ENCODE data around the gene IGLON5. TPM values are rescaled to one million over a fixed set of nuclear protein-coding genes. Genes with fewer than 3 reads are reported as not detected.

IGLON5 gene
- total RNA-seq, 1 experiment from 2014 or later: 41.2 TPM

GRCh38 chr19:51345076-51345620 is 33.7 kb downstream of the IGLON5 start (continued):
- TF ChIP-seq, protein P1, sequence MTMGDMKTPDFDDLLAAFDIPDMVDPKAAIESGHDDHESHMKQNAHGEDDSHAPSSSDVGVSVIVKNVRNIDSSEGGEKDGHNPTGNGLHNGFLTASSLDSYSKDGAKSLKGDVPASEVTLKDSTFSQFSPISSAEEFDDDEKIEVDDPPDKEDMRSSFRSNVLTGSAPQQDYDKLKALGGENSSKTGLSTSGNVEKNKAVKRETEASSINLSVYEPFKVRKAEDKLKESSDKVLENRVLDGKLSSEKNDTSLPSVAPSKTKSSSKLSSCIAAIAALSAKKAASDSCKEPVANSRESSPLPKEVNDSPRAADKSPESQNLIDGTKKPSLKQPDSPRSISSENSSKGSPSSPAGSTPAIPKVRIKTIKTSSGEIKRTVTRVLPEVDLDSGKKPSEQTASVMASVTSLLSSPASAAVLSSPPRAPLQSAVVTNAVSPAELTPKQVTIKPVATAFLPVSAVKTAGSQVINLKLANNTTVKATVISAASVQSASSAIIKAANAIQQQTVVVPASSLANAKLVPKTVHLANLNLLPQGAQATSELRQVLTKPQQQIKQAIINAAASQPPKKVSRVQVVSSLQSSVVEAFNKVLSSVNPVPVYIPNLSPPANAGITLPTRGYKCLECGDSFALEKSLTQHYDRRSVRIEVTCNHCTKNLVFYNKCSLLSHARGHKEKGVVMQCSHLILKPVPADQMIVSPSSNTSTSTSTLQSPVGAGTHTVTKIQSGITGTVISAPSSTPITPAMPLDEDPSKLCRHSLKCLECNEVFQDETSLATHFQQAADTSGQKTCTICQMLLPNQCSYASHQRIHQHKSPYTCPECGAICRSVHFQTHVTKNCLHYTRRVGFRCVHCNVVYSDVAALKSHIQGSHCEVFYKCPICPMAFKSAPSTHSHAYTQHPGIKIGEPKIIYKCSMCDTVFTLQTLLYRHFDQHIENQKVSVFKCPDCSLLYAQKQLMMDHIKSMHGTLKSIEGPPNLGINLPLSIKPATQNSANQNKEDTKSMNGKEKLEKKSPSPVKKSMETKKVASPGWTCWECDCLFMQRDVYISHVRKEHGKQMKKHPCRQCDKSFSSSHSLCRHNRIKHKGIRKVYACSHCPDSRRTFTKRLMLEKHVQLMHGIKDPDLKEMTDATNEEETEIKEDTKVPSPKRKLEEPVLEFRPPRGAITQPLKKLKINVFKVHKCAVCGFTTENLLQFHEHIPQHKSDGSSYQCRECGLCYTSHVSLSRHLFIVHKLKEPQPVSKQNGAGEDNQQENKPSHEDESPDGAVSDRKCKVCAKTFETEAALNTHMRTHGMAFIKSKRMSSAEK (CRISPR knock-in tag; IDR thresholded peaks at IDR 0.05; ENCODE audit: borderline replicate concordance): no peak
- TF ChIP-seq USF2 (CRISPR knock-in tag; IDR thresholded peaks at IDR 0.05) (no peak), ATF1 (CRISPR knock-in tag; IDR thresholded peaks at IDR 0.05) (no peak), TEAD1 (CRISPR knock-in tag; IDR thresholded peaks at IDR 0.05) (no peak), NFE2L1 (CRISPR knock-in tag; IDR thresholded peaks at IDR 0.05) (no peak), ZNF219 (CRISPR knock-in tag; IDR thresholded peaks at IDR 0.05; ENCODE audit: borderline replicate concordance) (no peak), NFATC4 (CRISPR knock-in tag; IDR thresholded peaks at IDR 0.05) (no peak), GRHL2 (CRISPR knock-in tag; IDR thresholded peaks at IDR 0.05; ENCODE audit: insufficient replicate concordance, severe bottlenecking) (no peak), PRRX2 (CRISPR knock-in tag; IDR thresholded peaks at IDR 0.05) (no peak), ZNF232 (CRISPR knock-in tag; IDR thresholded peaks at IDR 0.05) (no peak), ELF4 (CRISPR knock-in tag; IDR thresholded peaks at IDR 0.05; ENCODE audit: low read depth) (no peak), TEAD4 (CRISPR knock-in tag; IDR thresholded peaks at IDR 0.05) (no peak)
- TF ChIP-seq, protein P2, sequence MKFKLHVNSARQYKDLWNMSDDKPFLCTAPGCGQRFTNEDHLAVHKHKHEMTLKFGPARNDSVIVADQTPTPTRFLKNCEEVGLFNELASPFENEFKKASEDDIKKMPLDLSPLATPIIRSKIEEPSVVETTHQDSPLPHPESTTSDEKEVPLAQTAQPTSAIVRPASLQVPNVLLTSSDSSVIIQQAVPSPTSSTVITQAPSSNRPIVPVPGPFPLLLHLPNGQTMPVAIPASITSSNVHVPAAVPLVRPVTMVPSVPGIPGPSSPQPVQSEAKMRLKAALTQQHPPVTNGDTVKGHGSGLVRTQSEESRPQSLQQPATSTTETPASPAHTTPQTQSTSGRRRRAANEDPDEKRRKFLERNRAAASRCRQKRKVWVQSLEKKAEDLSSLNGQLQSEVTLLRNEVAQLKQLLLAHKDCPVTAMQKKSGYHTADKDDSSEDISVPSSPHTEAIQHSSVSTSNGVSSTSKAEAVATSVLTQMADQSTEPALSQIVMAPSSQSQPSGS (CRISPR knock-in tag; IDR thresholded peaks at IDR 0.05; ENCODE audit: borderline replicate concordance, low read depth): no peak
- TF ChIP-seq, protein P3, sequence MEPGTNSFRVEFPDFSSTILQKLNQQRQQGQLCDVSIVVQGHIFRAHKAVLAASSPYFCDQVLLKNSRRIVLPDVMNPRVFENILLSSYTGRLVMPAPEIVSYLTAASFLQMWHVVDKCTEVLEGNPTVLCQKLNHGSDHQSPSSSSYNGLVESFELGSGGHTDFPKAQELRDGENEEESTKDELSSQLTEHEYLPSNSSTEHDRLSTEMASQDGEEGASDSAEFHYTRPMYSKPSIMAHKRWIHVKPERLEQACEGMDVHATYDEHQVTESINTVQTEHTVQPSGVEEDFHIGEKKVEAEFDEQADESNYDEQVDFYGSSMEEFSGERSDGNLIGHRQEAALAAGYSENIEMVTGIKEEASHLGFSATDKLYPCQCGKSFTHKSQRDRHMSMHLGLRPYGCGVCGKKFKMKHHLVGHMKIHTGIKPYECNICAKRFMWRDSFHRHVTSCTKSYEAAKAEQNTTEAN (CRISPR knock-in tag; IDR thresholded peaks at IDR 0.05): no peak
- TF ChIP-seq, protein P4, sequence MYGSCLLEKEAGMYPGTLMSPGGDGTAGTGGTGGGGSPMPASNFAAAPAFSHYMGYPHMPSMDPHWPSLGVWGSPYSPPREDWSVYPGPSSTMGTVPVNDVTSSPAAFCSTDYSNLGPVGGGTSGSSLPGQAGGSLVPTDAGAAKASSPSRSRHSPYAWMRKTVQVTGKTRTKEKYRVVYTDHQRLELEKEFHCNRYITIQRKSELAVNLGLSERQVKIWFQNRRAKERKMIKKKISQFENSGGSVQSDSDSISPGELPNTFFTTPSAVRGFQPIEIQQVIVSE (CRISPR knock-in tag; IDR thresholded peaks at IDR 0.05; ENCODE audit: borderline replicate concordance): no peak
- TF ChIP-seq, protein P5, sequence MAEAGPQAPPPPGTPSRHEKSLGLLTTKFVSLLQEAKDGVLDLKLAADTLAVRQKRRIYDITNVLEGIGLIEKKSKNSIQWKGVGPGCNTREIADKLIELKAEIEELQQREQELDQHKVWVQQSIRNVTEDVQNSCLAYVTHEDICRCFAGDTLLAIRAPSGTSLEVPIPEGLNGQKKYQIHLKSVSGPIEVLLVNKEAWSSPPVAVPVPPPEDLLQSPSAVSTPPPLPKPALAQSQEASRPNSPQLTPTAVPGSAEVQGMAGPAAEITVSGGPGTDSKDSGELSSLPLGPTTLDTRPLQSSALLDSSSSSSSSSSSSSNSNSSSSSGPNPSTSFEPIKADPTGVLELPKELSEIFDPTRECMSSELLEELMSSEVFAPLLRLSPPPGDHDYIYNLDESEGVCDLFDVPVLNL (CRISPR knock-in tag; IDR thresholded peaks at IDR 0.05; ENCODE audit: borderline replicate concordance, low read depth): no peak

DNA sequence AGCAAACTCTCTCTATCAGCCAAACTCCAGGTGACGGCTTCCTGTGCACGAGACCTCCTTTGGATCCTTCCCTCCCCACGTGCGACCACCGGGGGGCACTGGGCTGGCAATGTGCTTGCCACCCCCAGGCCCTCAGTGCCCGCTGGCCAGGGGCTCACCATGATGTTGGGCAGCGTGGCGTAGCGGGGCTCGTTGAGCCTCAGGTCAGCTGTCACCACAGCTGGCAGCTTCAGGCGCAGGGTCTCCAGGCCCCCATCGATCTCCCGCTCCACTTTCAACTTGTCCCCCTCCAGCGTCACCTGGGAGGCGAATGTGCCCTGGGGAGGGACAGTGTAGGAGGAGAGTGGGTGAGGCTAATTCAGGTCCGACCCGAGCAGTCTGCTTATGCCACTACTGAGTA is 35.3 kb downstream of the IGLON5 start:
- Mint-ChIP-seq H3K4me3 (no peak overlapping the region), H3K27ac (no peak overlapping the region), H3K36me3 (peaks cover 12% of the 10 kb centered on the region), H3K9me3 (no peaks in the 10 kb centered on the region), H3K4me1 (peaks cover 15% of the 10 kb centered on the region), H3K27me3 (ENCODE audit: low read depth) (peaks cover 13% of the 10 kb centered on the region)
- ChIA-PET CTCF (no interaction called here), POLR2A (no interaction called here)
- ATAC-seq: no peak
- no peak for DNase-seq (ENCODE audit: low spot score)
- TF ChIP-seq, protein P6, sequence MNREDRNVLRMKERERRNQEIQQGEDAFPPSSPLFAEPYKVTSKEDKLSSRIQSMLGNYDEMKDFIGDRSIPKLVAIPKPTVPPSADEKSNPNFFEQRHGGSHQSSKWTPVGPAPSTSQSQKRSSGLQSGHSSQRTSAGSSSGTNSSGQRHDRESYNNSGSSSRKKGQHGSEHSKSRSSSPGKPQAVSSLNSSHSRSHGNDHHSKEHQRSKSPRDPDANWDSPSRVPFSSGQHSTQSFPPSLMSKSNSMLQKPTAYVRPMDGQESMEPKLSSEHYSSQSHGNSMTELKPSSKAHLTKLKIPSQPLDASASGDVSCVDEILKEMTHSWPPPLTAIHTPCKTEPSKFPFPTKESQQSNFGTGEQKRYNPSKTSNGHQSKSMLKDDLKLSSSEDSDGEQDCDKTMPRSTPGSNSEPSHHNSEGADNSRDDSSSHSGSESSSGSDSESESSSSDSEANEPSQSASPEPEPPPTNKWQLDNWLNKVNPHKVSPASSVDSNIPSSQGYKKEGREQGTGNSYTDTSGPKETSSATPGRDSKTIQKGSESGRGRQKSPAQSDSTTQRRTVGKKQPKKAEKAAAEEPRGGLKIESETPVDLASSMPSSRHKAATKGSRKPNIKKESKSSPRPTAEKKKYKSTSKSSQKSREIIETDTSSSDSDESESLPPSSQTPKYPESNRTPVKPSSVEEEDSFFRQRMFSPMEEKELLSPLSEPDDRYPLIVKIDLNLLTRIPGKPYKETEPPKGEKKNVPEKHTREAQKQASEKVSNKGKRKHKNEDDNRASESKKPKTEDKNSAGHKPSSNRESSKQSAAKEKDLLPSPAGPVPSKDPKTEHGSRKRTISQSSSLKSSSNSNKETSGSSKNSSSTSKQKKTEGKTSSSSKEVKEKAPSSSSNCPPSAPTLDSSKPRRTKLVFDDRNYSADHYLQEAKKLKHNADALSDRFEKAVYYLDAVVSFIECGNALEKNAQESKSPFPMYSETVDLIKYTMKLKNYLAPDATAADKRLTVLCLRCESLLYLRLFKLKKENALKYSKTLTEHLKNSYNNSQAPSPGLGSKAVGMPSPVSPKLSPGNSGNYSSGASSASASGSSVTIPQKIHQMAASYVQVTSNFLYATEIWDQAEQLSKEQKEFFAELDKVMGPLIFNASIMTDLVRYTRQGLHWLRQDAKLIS (CRISPR knock-in tag; IDR thresholded peaks at IDR 0.05; ENCODE audit: borderline replicate concordance): no peak
- TF ChIP-seq FOXK1 (CRISPR knock-in tag; IDR thresholded peaks at IDR 0.05): no peak
- TF ChIP-seq MXD4 (CRISPR knock-in tag; IDR thresholded peaks at IDR 0.05; ENCODE audit: borderline replicate concordance): no peak
- TF ChIP-seq TP53 (CRISPR knock-in tag; IDR thresholded peaks at IDR 0.05): no peak
- no peak for TF ChIP-seq SMAD3 (CRISPR knock-in tag; IDR thresholded peaks at IDR 0.05; ENCODE audit: borderline replicate concordance)
- TF ChIP-seq USF1 (CRISPR knock-in tag; IDR thresholded peaks at IDR 0.05): no peak

Data from WTC11 (cell line).